HG02973 (cell line): ENCODE measurements around the gene ARSG.
"Not testable (repeated sequence)": the region's sequence is repeated elsewhere in the genome, so short reads cannot be mapped to it uniquely, and the experiment has no call there.

Experiments used
- ATAC-seq: cut with Tn5 transposase; IDR thresholded peaks from one replicate; pipeline ENCODE4 v1.9.1; 2021; ENCODE audit warnings: moderate library complexity; ENCODE audit not compliant: unreplicated experiment

The ARSG gene

GRCh38 chr17:68290955-68291835 lies at the start of gene ARSG, which contains the start of gene SLC16A6:
ARSG (plus strand) TSS chr17:68291495; CDS start chr17:68307494, 15,999 bp downstream.
SLC16A6 (minus strand) TSS chr17:68291127; CDS start chr17:68278320, 12,807 bp downstream.
- ATAC-seq: peak; percentile 42

GRCh38 chr17:68246271-68247028 lies 44.8 kb upstream of the ARSG start:
- ATAC-seq: no peak

GRCh38 chr17:68247445-68248198 lies 43.7 kb upstream of the ARSG start, which contains the start of gene AMZ2:
AMZ2 (plus strand) TSS chr17:68248043; CDS start chr17:68250188, 2,145 bp downstream.
- ATAC-seq: peak; percentile 80

GRCh38 chr17:68248199-68248825 lies 43.0 kb upstream of the ARSG start:
- peak; percentile 18 for ATAC-seq

GRCh38 chr17:68248891-68249290 lies 42.4 kb upstream of the ARSG start:
- ATAC-seq: no peak

- no peak for ATAC-seq
These were observed 41.9 kb upstream of the ARSG start for GRCh38 chr17:68249354-68249765.

GRCh38 chr17:68253426-68253825 lies 37.9 kb upstream of the ARSG start:
- ATAC-seq: not testable (repeated sequence)

GRCh38 chr17:68255151-68255550 lies 36.1 kb upstream of the ARSG start:
- no peak for ATAC-seq

- ATAC-seq: no peak
These were observed 35.4 kb upstream of the ARSG start for GRCh38 chr17:68255731-68256538.

- not testable (repeated sequence) for ATAC-seq
These were observed 34.6 kb upstream of the ARSG start for GRCh38 chr17:68256701-68257100.

GRCh38 chr17:68257934-68258333 lies 33.4 kb upstream of the ARSG start:
- no peak for ATAC-seq

- ATAC-seq: peak; percentile 82
These were observed 32.2 kb upstream of the ARSG start for GRCh38 chr17:68258890-68259647.

- ATAC-seq: not testable (repeated sequence)
These were observed 31.7 kb upstream of the ARSG start for GRCh38 chr17:68259648-68259951.

GRCh38 chr17:68260051-68260762 lies 31.1 kb upstream of the ARSG start:
- no peak for ATAC-seq

GRCh38 chr17:68262467-68262866 lies 28.8 kb upstream of the ARSG start:
- not testable (repeated sequence) for ATAC-seq

GRCh38 chr17:68263101-68263681 lies 28.1 kb upstream of the ARSG start:
- peak; percentile 45 for ATAC-seq

- ATAC-seq: not testable (repeated sequence)
These were observed 25.5 kb upstream of the ARSG start for GRCh38 chr17:68265833-68266232.

GRCh38 chr17:68273722-68274121 lies 17.6 kb upstream of the ARSG start:
- ATAC-seq: no peak
